GM20000 (cell line): Measurements from ENCODE around the gene NFXL1.

Experiments used
- DNase-seq: peaks from one replicate; pipeline ENCODE4 v3.0.0; 2012; ENCODE audit warnings: low spot score
- CTCF ChIP-seq: IDR thresholded peaks from 2 replicates; pipeline ENCODE4 v1.5.1; 2012; ENCODE audit warnings: mild to moderate bottlenecking, control low read depth; ENCODE audit errors: extremely low read depth, missing control alignments

NFXL1 gene

GRCh38 chr4:47839259-47839658 is 75.1 kb downstream of the NFXL1 start:
- peak; percentile 24 for TF ChIP-seq CTCF
- DNase-seq, result peak; percentile 55

- no peak for TF ChIP-seq CTCF
- no peak for DNase-seq
Measured at GRCh38 chr4:47838445-47838844, 75.9 kb downstream of the NFXL1 start.

GRCh38 chr4:47837908-47838294 is 76.5 kb downstream of the NFXL1 start, which contains the start of gene CORIN:
CORIN (minus strand) TSS chr4:47838067; CDS start chr4:47837949, 118 bp downstream.
- no peak for TF ChIP-seq CTCF
- DNase-seq, result no peak

- TF ChIP-seq CTCF, result peak; percentile 2
- peak; percentile 43 for DNase-seq
Measured at GRCh38 chr4:47837094-47837907, 77.1 kb downstream of the NFXL1 start.

GRCh38 chr4:47836641-47837093 is 77.7 kb downstream of the NFXL1 start:
- peak; percentile 72 for DNase-seq
- TF ChIP-seq CTCF, result peak; percentile 84

- TF ChIP-seq CTCF, result no peak
Measured at GRCh38 chr4:47835494-47835893, 78.9 kb downstream of the NFXL1 start.

GRCh38 chr4:47831026-47831679 is 83.2 kb downstream of the NFXL1 start:
- no peak for DNase-seq
- TF ChIP-seq CTCF, result no peak

More at GRCh38 chr4:47835494-47835893, 78.9 kb downstream of the NFXL1 start:
- DNase-seq, result no peak
